BLaER1 (cell line): ENCODE measurements around the gene TMEM163.
"Not testable (repeated sequence)": the region's sequence is repeated elsewhere in the genome, so short reads cannot be mapped to it uniquely, and the experiment has no call there.

Experiments
- H3K27ac ChIP-seq: shearing (Covaris generic); formaldehyde crosslinking; 2 replicates; pipeline ENCODE4 v1.8.1; 2022
- H3K27me3 ChIP-seq: shearing (Covaris generic); formaldehyde crosslinking; 2 replicates; pipeline ENCODE4 v1.8.1; 2022
- H3K36me3 ChIP-seq: shearing (Covaris generic); formaldehyde crosslinking; 2 replicates; pipeline ENCODE4 v1.8.1; 2022
- H3K4me1 ChIP-seq: shearing (Covaris generic); formaldehyde crosslinking; 2 replicates; pipeline ENCODE4 v1.8.1; 2022
- H3K4me2 ChIP-seq: shearing (Covaris generic); formaldehyde crosslinking; 2 replicates; pipeline ENCODE4 v1.8.1; 2022
- H3K4me3 ChIP-seq: shearing (Covaris generic); formaldehyde crosslinking; 2 replicates; pipeline ENCODE4 v1.8.1; 2022
- H3K9ac ChIP-seq: shearing (Covaris generic); formaldehyde crosslinking; 2 replicates; pipeline ENCODE4 v1.8.1; 2022
- H3K9me3 ChIP-seq: shearing (Covaris generic); formaldehyde crosslinking; 2 replicates; pipeline ENCODE4 v1.8.1; 2022
- H4K20me1 ChIP-seq: shearing (Covaris generic); formaldehyde crosslinking; 2 replicates; pipeline ENCODE4 v1.8.1; 2022
- Cebpa-rat ChIP-seq: shearing (Covaris generic); IDR thresholded peaks from 2 replicates; pipeline ENCODE4 v1.8.1; 2022

TMEM163 gene

DNA sequence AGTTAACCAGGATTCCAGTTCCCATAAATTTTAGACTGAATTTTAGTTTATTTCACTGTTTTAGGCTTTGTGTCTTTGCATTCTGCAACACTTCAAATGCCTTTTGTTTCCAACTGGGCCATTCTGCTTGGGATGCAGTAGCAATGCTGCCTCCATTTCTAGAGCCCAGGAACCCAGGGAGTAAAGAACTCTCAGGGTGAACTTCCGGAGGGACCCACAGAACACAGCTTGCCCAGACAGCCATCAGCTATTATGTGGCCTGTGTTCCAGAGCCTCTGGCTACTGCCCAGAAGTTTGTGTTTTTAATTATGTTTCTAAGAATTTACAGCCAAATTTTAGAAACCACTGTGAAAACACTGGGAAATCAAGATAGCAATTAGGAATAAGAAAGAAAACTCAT is 145.1 kb downstream of the TMEM163 start:
- H3K9ac ChIP-seq = no peak overlapping the region

DNA sequence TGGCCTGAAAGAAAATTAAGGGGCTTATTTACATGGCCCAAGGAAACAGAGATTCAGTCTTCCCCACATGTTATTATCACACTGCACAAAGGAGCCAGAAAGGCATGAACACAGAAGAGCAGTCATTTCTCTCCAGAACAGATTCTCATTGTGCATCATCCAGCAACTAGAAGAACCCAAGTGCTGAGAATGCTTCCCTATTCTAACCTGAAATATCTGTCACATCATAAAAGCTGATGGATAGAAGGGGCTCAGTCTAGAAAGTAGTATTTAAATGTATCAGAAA is 145.8 kb downstream of the TMEM163 start:
- Histone ChIP-seq H3K9me3 (no peaks in the 10 kb centered on the region), H3K4me3 (no peak overlapping the region), H3K36me3 (no peaks in the 10 kb centered on the region), H3K4me2 (no peak overlapping the region), H3K9ac (no peak overlapping the region), H3K27ac (no peak overlapping the region), H3K4me1 (no peaks in the 10 kb centered on the region), H3K27me3 (no peaks in the 10 kb centered on the region), H4K20me1 (no peaks in the 10 kb centered on the region)
- TF ChIP-seq Cebpa-rat = no peak

More for the DNA sequence above, 145.1 kb downstream of the TMEM163 start:
- Histone ChIP-seq H3K36me3 (no peaks in the 10 kb centered on the region), H3K9me3 (no peaks in the 10 kb centered on the region), H3K4me3 (no peak overlapping the region), H3K27me3 (no peaks in the 10 kb centered on the region), H3K4me1 (no peaks in the 10 kb centered on the region), H3K4me2 (no peak overlapping the region), H3K27ac (no peak overlapping the region), H4K20me1 (no peaks in the 10 kb centered on the region)
- TF ChIP-seq Cebpa-rat = no peak

DNA sequence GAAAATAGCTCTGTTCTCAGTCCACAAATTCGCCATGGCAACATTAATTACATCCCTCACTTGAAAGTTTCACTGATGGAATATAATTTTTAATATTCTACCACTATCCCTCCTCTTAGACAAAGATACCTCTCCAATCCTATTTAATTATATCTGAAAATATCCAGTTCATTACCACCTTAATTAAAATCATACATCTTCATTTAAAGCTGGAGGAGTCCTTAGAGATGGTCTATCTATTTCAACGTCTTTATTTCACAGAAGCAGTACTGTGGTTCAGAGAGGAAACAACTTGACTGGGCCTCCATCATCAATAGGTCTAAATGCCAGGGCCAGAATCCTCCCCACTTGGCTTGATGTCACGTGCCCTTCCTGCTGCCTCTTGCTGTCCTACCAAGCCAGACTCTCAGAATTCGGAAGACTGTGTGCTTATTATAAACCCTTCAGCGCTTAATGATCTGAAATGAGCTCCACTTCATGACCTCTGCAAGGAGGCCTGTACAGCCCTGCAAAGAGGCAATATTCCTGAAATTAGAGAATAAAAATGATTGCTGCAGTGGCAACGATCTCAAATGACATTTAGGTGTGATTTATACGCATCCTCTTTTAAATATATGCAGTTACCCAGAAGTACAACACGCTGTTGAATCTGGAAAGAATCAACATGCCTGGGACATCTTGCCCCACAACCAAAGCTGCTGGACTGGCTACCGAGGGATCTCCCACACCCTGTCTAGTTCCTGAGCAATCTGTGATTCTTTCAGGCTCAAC is 146.3 kb downstream of the TMEM163 start:
- H3K4me2 ChIP-seq = no peak overlapping the region
- no peak for TF ChIP-seq Cebpa-rat
- H3K27me3 ChIP-seq = no peaks in the 10 kb centered on the region
- no peaks in the 10 kb centered on the region for H3K4me1 ChIP-seq
- H4K20me1 ChIP-seq = no peaks in the 10 kb centered on the region
- no peak overlapping the region for H3K27ac ChIP-seq
- no peak overlapping the region for H3K9ac ChIP-seq
- no peaks in the 10 kb centered on the region for H3K36me3 ChIP-seq
- no peaks in the 10 kb centered on the region for H3K9me3 ChIP-seq
- H3K4me3 ChIP-seq = no peak overlapping the region

DNA sequence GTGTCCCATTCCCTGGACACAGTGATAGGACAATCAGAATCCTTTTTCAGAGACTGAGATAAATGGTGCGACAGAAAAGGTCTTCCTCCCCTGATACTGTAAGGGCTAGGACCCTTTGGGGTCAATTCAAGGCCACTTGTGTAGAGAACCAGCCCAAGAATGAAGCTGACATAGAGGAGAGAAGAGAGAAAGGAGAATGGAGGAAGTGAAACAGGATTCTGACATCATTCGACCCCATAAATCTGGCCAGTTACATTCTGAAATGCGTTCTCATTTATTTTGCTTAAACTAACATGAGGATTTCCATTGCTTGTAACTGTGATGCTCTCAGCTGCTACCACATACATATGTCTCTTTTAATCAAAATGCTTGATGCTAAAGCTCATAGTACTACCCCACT is 148.1 kb downstream of the TMEM163 start:
- H3K4me2 ChIP-seq = no peak overlapping the region
- H3K27me3 ChIP-seq = no peaks in the 10 kb centered on the region
- no peaks in the 10 kb centered on the region for H4K20me1 ChIP-seq
- H3K27ac ChIP-seq = no peak overlapping the region
- H3K4me3 ChIP-seq = no peak overlapping the region
- H3K36me3 ChIP-seq = no peaks in the 10 kb centered on the region
- no peak for TF ChIP-seq Cebpa-rat
- H3K9me3 ChIP-seq = no peaks in the 10 kb centered on the region
- H3K9ac ChIP-seq = no peak overlapping the region
- H3K4me1 ChIP-seq = no peaks in the 10 kb centered on the region

DNA sequence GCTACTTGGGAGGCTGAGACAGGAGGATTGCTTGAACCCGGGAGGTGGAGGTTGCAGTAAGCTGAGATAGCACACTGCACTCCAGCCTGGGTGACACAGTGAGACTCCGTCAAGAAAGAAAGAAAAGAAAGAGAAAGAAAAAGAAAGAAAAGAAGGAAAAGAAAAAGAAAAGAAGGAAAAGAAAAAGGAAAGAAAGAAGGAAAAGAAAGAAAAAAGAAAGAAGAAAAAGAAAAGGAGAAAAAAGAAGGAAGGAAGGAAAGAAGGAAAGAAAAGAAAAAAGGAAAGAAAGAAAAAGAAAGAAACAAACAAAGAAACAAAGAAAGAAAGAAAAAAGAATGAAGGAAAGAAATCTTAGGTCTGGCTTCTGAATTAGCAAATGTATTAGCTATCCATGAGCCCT is 150.4 kb downstream of the TMEM163 start:
- no peak overlapping the region for H3K4me3 ChIP-seq
- H3K9ac ChIP-seq = no peak overlapping the region
- no peaks in the 10 kb centered on the region for H3K9me3 ChIP-seq
- no peaks in the 10 kb centered on the region for H3K27me3 ChIP-seq
- H3K27ac ChIP-seq = no peak overlapping the region
- H3K4me2 ChIP-seq = no peak overlapping the region
- H4K20me1 ChIP-seq = no peaks in the 10 kb centered on the region
- TF ChIP-seq Cebpa-rat = no peak
- no peaks in the 10 kb centered on the region for H3K36me3 ChIP-seq
- H3K4me1 ChIP-seq = no peaks in the 10 kb centered on the region

DNA sequence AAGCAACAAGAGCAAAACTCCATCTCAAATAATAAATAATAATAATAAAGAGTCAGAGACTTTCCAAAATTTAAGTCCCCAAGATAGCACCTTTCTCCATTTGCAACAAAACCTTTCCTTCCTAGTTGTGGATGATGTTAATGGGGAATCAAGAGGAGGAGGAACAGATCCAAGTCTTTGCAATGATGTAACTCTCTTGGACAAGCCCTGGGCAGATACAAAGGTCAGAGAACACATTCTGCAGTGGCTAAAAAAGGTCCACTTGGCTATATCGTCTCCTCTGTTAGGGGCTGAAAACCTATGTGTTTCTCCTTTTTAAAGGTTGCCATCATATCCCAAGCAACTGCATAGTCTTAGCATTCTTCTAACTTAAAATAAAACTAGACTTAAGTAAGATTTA is 151.1 kb downstream of the TMEM163 start:
- no peaks in the 10 kb centered on the region for H3K4me1 ChIP-seq
- H3K4me2 ChIP-seq = no peak overlapping the region
- no peaks in the 10 kb centered on the region for H3K9me3 ChIP-seq
- H3K9ac ChIP-seq = no peak overlapping the region
- no peaks in the 10 kb centered on the region for H3K36me3 ChIP-seq
- H3K27ac ChIP-seq = no peak overlapping the region
- no peaks in the 10 kb centered on the region for H4K20me1 ChIP-seq
- no peak for TF ChIP-seq Cebpa-rat
- no peaks in the 10 kb centered on the region for H3K27me3 ChIP-seq
- H3K4me3 ChIP-seq = no peak overlapping the region

DNA sequence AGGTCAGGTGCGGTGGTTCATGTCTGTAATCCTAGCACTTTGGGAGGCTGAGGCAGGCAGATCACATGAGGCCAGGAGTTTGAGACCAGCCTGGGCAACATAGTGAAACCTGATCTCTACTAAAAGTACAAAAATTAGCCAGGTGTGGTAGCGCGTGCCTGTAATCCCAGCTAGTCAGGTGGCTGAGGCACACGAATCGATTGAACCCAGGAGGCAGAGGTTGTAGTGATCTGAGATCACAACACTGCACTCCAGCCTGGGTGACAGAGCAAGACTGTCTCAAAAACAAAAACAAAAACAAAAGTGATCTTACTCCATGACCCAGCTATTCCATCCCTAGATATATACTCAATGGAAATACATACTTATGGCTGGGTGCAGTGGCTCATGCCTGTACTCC is 153.8 kb downstream of the TMEM163 start:
- not testable (repeated sequence) for H3K4me2 ChIP-seq, H3K36me3 ChIP-seq, H3K4me3 ChIP-seq, H3K9me3 ChIP-seq, H3K4me1 ChIP-seq, H3K9ac ChIP-seq, H4K20me1 ChIP-seq, H3K27me3 ChIP-seq, H3K27ac ChIP-seq

DNA sequence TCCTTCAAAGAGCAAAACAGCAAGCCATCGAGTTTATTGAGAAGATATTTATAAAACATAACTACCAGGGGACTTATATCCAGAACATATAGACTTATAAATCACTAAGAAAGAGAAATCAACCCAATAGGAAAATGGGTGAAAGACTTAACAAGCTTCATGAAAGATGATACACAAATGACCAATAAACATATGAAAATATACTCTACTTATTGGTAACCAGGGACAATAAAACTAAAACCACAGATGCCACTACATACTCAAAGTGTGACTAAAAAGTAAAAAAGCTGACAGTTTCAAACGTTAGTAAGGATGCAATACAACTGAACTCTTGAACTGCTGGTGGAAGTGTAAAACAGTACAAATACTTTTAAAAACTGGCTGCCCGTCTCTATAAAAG is 154.3 kb downstream of the TMEM163 start:
- Histone ChIP-seq H3K27ac (no peak overlapping the region), H3K27me3 (no peaks in the 10 kb centered on the region), H3K4me3 (no peak overlapping the region), H3K4me2 (no peak overlapping the region), H3K9me3 (no peaks in the 10 kb centered on the region), H4K20me1 (no peaks in the 10 kb centered on the region), H3K4me1 (no peaks in the 10 kb centered on the region), H3K36me3 (no peaks in the 10 kb centered on the region), H3K9ac (no peak overlapping the region)
- no peak for TF ChIP-seq Cebpa-rat

DNA sequence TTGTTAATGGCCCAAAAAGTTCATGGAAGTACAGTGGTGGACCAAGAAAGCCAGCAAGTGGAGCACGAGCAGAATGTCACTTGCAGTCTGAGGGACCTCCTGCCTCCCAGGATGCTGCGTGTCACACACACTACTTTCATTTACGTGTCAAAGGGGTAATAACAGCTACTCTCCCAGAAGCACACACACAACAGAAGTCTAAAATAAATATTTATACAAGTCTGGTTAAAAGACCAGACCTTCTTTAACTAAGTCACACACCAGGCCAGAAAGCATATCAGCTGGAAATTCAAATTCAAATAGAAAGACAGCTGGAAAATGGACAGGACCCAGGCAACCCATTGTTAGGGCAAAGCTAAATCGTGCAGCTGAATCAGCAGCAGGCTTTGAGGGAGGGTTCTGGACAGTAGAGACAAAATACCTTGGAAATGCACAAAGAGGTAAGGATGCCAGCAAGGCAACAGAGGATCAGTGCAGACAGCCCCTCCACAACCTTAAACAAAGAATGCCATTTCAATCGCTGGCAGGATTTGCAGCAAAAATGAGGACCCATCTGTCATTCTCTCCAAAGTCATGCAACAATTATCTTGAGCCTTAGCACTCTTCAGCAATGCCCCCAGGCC is 160.5 kb downstream of the TMEM163 start:
- H3K9ac ChIP-seq = no peak overlapping the region
- no peaks in the 10 kb centered on the region for H3K27me3 ChIP-seq

DNA sequence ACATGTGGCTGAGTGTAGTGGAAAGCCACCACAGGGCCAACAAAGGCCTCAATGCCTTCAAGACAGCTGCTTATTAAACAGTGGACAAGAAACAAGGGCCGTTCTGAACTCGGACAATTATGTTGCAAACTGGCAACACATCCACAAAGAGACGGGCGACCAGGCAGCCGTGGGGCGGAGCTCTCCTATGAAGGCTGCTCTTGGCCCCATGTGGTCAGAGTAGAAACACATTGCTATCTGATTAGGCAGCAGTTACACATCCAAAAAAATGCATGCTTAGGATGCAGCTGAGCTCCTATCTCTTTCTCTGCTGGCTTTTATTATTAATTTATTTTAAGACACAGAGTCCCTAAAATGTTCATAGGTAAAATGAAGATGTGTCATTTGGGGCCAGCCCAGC is 163.4 kb downstream of the TMEM163 start:
- Histone ChIP-seq H3K27me3 (no peaks in the 10 kb centered on the region), H3K4me2 (no peak overlapping the region), H3K36me3 (no peaks in the 10 kb centered on the region), H3K4me1 (no peaks in the 10 kb centered on the region), H3K9me3 (no peaks in the 10 kb centered on the region), H3K9ac (no peak overlapping the region), H4K20me1 (no peaks in the 10 kb centered on the region), H3K4me3 (no peak overlapping the region), H3K27ac (no peak overlapping the region)
- TF ChIP-seq Cebpa-rat = no peak

More for the DNA sequence above, 160.5 kb downstream of the TMEM163 start:
- H3K9me3 ChIP-seq = no peaks in the 10 kb centered on the region
- H3K4me2 ChIP-seq = no peak overlapping the region
- H4K20me1 ChIP-seq = no peaks in the 10 kb centered on the region
- no peak overlapping the region for H3K27ac ChIP-seq
- no peaks in the 10 kb centered on the region for H3K4me1 ChIP-seq
- H3K36me3 ChIP-seq = no peaks in the 10 kb centered on the region
- no peak overlapping the region for H3K4me3 ChIP-seq
- TF ChIP-seq Cebpa-rat = no peak

DNA sequence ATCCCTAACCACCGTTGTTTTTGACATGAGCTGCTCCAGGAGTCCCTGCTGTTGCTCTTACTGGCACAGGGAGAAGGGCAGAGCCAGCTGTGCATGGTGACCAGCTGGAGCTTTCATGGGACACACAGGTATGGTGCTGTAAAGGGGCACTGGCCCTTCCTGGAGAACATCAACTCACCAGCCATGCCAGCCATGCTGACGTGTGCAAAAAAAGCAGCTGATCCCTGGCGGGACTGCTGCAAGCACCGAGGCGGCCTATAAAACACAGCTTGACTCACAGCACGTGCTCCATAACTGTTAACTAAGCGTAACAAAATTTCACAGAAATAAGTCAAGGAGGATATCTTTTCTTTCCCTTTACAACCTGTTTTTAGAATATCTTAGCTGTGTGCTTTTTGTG is 165.1 kb downstream of the TMEM163 start:
- Histone ChIP-seq H4K20me1 (no peaks in the 10 kb centered on the region), H3K36me3 (no peaks in the 10 kb centered on the region), H3K4me2 (no peak overlapping the region), H3K4me3 (no peak overlapping the region), H3K4me1 (no peaks in the 10 kb centered on the region), H3K27ac (no peak overlapping the region), H3K27me3 (no peaks in the 10 kb centered on the region), H3K9me3 (no peaks in the 10 kb centered on the region), H3K9ac (no peak overlapping the region)
- TF ChIP-seq Cebpa-rat = no peak
